Smooth muscle cell of bladder (primary cell): ENCODE data around the gene CLPX. TPM values are rescaled to one million over a fixed set of nuclear protein-coding genes. Genes with fewer than 3 reads are reported as not detected.

ENCODE experiments used
- total RNA-seq: library from RNA; depleted of rRNA; stranded (reverse); fragments of >200 nt; gene quantifications from 2 replicates; pipeline ENCODE4 v1.2.3, GENCODE V29; 2014

Gene CLPX
- total RNA-seq: 42.8 and 46.5 TPM in 2 replicates

GRCh38 chr15:65184868-65185717 is at the start of gene CLPX:
Gene CLPX, minus strand, starts transcription at chr15:65185342. Its CDS starts 189 bp downstream, at chr15:65185153.

GRCh38 chr15:65210770-65211481 is 25.8 kb upstream of the CLPX start, which contains the start of gene CILP:
Gene CILP, minus strand, starts transcription at chr15:65211473. Its CDS starts 1,718 bp downstream, at chr15:65209755.

GRCh38 chr15:65133548-65134200 is 51.5 kb downstream of the CLPX start, which contains the start of gene PDCD7:
Gene PDCD7, minus strand, starts transcription at chr15:65133808. Its CDS starts 27 bp downstream, at chr15:65133781.

GRCh38 chr15:65115086-65115485 is 70.1 kb downstream of the CLPX start, which contains the start of gene UBAP1L:
Gene UBAP1L, minus strand, starts transcription at chr15:65115200. Its CDS starts 8,985 bp downstream, at chr15:65106215.

Other genes starting within 250 kb of the CLPX start
- gene SPG21, start 195.4 kb downstream of the CLPX start, total RNA-seq: 50.3 and 87.7 TPM in 2 replicates
- 15.3 and 17.4 TPM in 2 replicates for gene MTFMT, start 155.7 kb downstream of the CLPX start, total RNA-seq
- gene SLC51B, start 140.0 kb downstream of the CLPX start, total RNA-seq: 0.55 and 2.0 TPM in 2 replicates
- gene RASL12, start 117.4 kb downstream of the CLPX start, total RNA-seq: 3.1 and 6.5 TPM in 2 replicates
- gene KBTBD13, start 108.6 kb downstream of the CLPX start, total RNA-seq: not detected in 2 replicates
- gene UBAP1L, start 70.1 kb downstream of the CLPX start, total RNA-seq: 0.71 and 1.4 TPM in 2 replicates
- gene PDCD7, start 51.5 kb downstream of the CLPX start, total RNA-seq: 12.5 and 15.0 TPM in 2 replicates
- gene CILP, start 26.1 kb upstream of the CLPX start, total RNA-seq: 0.28 and 0.65 TPM in 2 replicates
- 1.8 and 2.1 TPM in 2 replicates for gene PARP16, start 101.5 kb upstream of the CLPX start, total RNA-seq
- gene RNU5A-1, start 110.7 kb upstream of the CLPX start, total RNA-seq: not detected in 2 replicates
- gene RNU5B-1, start 119.3 kb upstream of the CLPX start, total RNA-seq: not detected in 2 replicates
- not detected in 2 replicates for gene IGDCC3, start 192.7 kb upstream of the CLPX start, total RNA-seq
- 1.2 and 1.4 TPM in 2 replicates for gene IGDCC4, start 237.6 kb upstream of the CLPX start, total RNA-seq